ENCODE measurements around the gene HEPACAM.

DNA sequence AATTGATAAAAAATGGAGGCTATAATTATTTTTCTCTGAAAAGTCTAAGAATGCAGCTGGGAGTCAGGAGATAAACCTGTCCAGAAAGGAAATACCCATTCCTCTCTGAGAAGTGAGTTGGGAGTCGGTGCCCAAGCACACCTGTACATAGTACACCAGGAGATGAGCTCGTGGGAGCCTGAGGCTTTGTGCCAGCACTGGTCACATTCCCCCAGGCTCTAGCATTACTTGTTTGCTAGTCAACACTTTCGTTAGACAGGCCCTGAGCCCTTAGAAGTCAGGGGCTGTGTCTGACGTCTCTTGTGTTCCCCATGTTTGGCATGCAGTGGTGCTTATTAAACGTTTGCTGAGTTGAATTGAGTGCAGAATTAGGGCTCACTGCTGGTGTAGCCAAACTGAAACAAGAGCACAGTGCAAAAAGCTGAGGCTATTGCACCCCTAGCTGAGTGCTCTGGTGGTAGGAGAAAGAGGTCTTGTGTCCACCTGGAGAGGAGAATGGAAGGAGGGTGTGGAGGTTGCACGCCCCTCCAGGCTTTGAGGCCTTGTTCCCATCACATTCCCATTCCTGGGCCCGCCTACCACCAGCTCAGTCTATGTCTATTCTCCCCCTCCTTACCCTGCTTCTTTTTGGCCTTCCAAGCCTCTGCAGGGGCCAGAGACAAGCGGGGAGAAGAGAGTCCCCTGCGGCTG, 45.0 kb downstream of the HEPACAM start:
- TF ChIP-seq, protein P1, sequence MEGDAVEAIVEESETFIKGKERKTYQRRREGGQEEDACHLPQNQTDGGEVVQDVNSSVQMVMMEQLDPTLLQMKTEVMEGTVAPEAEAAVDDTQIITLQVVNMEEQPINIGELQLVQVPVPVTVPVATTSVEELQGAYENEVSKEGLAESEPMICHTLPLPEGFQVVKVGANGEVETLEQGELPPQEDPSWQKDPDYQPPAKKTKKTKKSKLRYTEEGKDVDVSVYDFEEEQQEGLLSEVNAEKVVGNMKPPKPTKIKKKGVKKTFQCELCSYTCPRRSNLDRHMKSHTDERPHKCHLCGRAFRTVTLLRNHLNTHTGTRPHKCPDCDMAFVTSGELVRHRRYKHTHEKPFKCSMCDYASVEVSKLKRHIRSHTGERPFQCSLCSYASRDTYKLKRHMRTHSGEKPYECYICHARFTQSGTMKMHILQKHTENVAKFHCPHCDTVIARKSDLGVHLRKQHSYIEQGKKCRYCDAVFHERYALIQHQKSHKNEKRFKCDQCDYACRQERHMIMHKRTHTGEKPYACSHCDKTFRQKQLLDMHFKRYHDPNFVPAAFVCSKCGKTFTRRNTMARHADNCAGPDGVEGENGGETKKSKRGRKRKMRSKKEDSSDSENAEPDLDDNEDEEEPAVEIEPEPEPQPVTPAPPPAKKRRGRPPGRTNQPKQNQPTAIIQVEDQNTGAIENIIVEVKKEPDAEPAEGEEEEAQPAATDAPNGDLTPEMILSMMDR (conservative IDR thresholded peaks at IDR 0.05; ENCODE audit: low read depth, low read length): no peak
- TF ChIP-seq EZH2 (IDR thresholded peaks at IDR 0.05; ENCODE audit: low read length, unreplicated experiment) (no peak), EZH2phosphoT487 (IDR thresholded peaks at IDR 0.05; ENCODE audit: borderline replicate concordance, low read length) (no peak)

Data from PC-3 (cell line).